Muscle layer of duodenum (tissue), 2 donors: ENCODE data around the gene SRP9.
"Not testable (repeated sequence)": the region's sequence is repeated elsewhere in the genome, so short reads cannot be mapped to it uniquely, and the experiment has no call there.

Source experiments
- H3K27ac ChIP-seq: one replicate; pipeline ENCODE4 v1.7.0; 2013; ENCODE audit warnings: mild to moderate bottlenecking, low read length
- H3K27me3 ChIP-seq: one replicate; pipeline ENCODE4 v1.7.0; 2013; ENCODE audit warnings: low read depth, mild to moderate bottlenecking, control low read depth, low read length
- H3K36me3 ChIP-seq, 2 donors: one replicate each; pipeline ENCODE4 v1.7.0; 2013; ENCODE audit warnings: low read length in 2 of 2, control low read depth in 1 of 2, mild to moderate bottlenecking in 1 of 2; ENCODE audit not compliant: insufficient read depth in 2 of 2, control insufficient read depth in 1 of 2
- H3K4me1 ChIP-seq, 2 donors: one replicate each; pipeline ENCODE4 v1.7.0; 2013; ENCODE audit warnings: low read length in 2 of 2, mild to moderate bottlenecking in 2 of 2, control low read depth in 1 of 2, moderate library complexity in 1 of 2; ENCODE audit not compliant: insufficient read depth in 2 of 2, control insufficient read depth in 1 of 2
- H3K4me3 ChIP-seq, 2 donors: one replicate each; pipeline ENCODE4 v1.7.0; 2013; ENCODE audit warnings: low read length in 2 of 2, low read depth in 1 of 2, mild to moderate bottlenecking in 1 of 2
- H3K9me3 ChIP-seq, 2 donors: one replicate each; pipeline ENCODE4 v1.7.0; 2013; ENCODE audit warnings: low read length in 2 of 2, control low read depth in 1 of 2, mild to moderate bottlenecking in 1 of 2; ENCODE audit not compliant: control insufficient read depth in 1 of 2
- donor health status: healthy.

The SRP9 gene

GRCh38 chr1:225779165-225779564 lies 1.5 kb downstream of the SRP9 start:
- H3K36me3 ChIP-seq, H3K9me3 ChIP-seq, H3K27me3 ChIP-seq: not testable (repeated sequence)
- peak overlapping the region; percentile 16 for H3K27ac ChIP-seq
- H3K4me3 ChIP-seq, result peak overlapping the region; percentile 75 to 98
- peaks cover 12 to 60% of the 10 kb centered on the region in 2 donors for H3K4me1 ChIP-seq

- no peak overlapping the region for H3K27ac ChIP-seq
- no peaks in the 10 kb centered on the region for H3K27me3 ChIP-seq
- peaks cover 0 to 10% of the 10 kb centered on the region in 2 donors for H3K36me3 ChIP-seq
- no peaks in the 10 kb centered on the region for H3K9me3 ChIP-seq
- peak overlapping the region in 1 of 2 donors; percentile 19 for H3K4me3 ChIP-seq
- H3K4me1 ChIP-seq, result peaks cover 12 to 56% of the 10 kb centered on the region in 2 donors
These were observed 2.5 kb downstream of the SRP9 start for GRCh38 chr1:225780134-225780533.

- H3K27ac ChIP-seq, result peak overlapping the region; percentile 4
- H3K4me1 ChIP-seq, result peaks cover 12 to 56% of the 10 kb centered on the region in 2 donors
- H3K36me3 ChIP-seq, result peaks cover under 1 to 12% of the 10 kb centered on the region in 2 donors
- no peaks in the 10 kb centered on the region for H3K9me3 ChIP-seq
- H3K27me3 ChIP-seq, result no peaks in the 10 kb centered on the region
- no peak overlapping the region for H3K4me3 ChIP-seq
These were observed 3.0 kb downstream of the SRP9 start for GRCh38 chr1:225780630-225781029.

- not testable (repeated sequence) for H3K27me3 ChIP-seq, H3K4me3 ChIP-seq, H3K27ac ChIP-seq, H3K4me1 ChIP-seq, H3K9me3 ChIP-seq
- peaks cover 32 to 49% of the 10 kb centered on the region in 2 donors for H3K36me3 ChIP-seq
These were observed 11.5 kb downstream of the SRP9 start for GRCh38 chr1:225789142-225789541.

- Histone ChIP-seq H3K9me3 (no peaks in the 10 kb centered on the region), H3K36me3 (peaks cover 9 to 17% of the 10 kb centered on the region in 2 donors), H3K4me3 (no peak overlapping the region), H3K4me1 (no peaks in the 10 kb centered on the region), H3K27me3 (no peaks in the 10 kb centered on the region), H3K27ac (no peak overlapping the region)
These were observed 17.3 kb downstream of the SRP9 start for GRCh38 chr1:225794954-225795353.

DNA sequence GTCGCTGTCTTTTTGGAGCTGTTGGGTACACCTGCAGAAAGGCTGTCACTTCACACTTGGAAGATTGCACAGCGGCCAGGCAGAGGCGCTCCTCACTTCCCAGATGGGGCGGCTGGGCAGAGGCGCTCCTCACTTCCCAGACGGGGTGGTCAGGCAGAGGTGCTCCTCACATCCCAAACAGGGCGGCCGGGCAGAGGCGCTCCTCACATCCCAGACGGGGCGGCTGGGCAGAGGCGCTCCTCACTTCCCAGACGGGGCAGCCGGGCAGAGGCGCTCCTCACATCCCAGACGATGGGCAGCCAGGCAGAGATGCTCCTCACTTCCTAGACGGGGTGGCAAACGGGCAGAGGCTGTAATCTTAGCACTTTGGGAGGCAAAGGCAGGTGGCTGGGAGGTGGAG lies 18.5 kb downstream of the SRP9 start:
- peaks cover 4 to 10% of the 10 kb centered on the region in 2 donors for H3K36me3 ChIP-seq
- not testable (repeated sequence) for H3K27ac ChIP-seq, H3K4me1 ChIP-seq, H3K9me3 ChIP-seq, H3K27me3 ChIP-seq, H3K4me3 ChIP-seq

DNA sequence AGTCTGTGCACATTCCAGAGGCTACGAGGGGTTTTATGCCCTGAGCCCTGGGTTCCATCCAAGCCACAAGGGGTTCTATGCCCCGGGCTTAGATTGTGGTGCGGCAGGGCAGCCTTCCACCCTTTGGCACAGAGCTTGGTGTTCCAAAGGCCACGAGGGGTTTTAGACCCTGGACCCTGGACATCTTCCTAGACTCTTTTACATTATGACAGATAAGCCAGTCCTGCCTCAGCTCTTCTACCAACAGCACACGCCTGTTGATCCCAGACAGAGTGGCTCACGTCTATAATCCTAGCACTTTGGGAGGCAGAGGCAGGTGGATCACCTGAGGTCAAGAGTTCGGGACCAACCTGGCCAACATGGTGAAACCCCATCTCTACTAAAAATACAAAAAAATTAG lies 23.5 kb downstream of the SRP9 start:
- H3K27ac ChIP-seq, H3K9me3 ChIP-seq, H3K4me3 ChIP-seq, H3K4me1 ChIP-seq, H3K27me3 ChIP-seq, H3K36me3 ChIP-seq: not testable (repeated sequence)

DNA sequence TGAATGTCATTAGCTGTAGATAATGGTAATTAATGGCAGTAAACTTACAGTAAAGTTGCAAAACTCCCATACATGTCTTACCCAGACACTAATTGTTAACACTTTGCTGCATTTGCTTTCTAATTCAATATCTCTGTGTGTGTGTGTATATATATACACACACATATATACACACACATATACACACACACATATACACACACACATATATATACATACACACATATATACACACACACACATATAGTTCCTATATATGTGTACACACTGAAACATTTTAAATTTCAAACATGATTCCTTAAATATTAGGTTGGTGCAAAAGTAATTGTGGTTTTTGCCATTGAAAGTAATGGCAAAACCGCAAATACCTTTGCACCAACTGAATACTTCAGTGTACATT lies 28.6 kb downstream of the SRP9 start:
- Histone ChIP-seq H3K4me1 (peaks cover 0 to 3% of the 10 kb centered on the region in 2 donors), H3K27me3 (no peaks in the 10 kb centered on the region), H3K27ac (no peak overlapping the region), H3K4me3 (no peak overlapping the region), H3K36me3 (no peaks in the 10 kb centered on the region), H3K9me3 (no peaks in the 10 kb centered on the region)

GRCh38 chr1:225806736-225807135 lies 29.1 kb downstream of the SRP9 start:
- not testable (repeated sequence) for H3K36me3 ChIP-seq, H3K9me3 ChIP-seq, H3K4me3 ChIP-seq, H3K4me1 ChIP-seq, H3K27ac ChIP-seq, H3K27me3 ChIP-seq

DNA sequence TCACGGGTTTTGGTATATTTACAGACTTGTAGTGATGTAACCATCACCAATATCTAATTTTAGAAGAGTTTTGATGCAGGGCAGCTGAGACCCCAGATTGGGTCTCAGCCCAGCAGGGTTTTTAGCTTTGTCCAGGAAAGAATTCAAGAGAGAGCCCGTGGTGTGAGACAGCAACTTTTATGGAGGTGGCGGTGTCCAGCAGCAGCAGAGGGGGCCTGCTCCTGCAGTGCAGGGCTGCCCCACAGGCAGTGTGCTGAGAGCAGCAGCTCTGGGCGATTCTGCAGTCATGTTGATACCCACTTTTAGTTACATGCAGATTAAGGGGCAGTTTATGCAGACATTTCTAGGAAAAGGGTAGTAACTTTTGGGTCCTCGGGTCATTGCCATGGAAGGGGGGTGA lies 30.5 kb downstream of the SRP9 start:
- H3K27me3 ChIP-seq, result no peaks in the 10 kb centered on the region
- peaks cover 7 to 20% of the 10 kb centered on the region in 2 donors for H3K4me1 ChIP-seq
- no peak overlapping the region for H3K4me3 ChIP-seq
- no peaks in the 10 kb centered on the region for H3K36me3 ChIP-seq
- H3K27ac ChIP-seq, result no peak overlapping the region
- H3K9me3 ChIP-seq, result no peaks in the 10 kb centered on the region

GRCh38 chr1:225809842-225810578 lies 32.4 kb downstream of the SRP9 start, which contains the start of gene EPHX1:
Gene EPHX1, plus strand, starts transcription at chr1:225810124. Its CDS starts 18,606 bp downstream, at chr1:225828730.
- Histone ChIP-seq H3K9me3 (no peaks in the 10 kb centered on the region), H3K4me1 (peaks cover 24 to 38% of the 10 kb centered on the region in 2 donors), H3K27me3 (no peaks in the 10 kb centered on the region), H3K36me3 (no peaks in the 10 kb centered on the region), H3K4me3 (peak within 1 kb of the TSS; percentile 69 to 72), H3K27ac (peak within 1 kb of the TSS; percentile 23)
